NB4 (cell line): ENCODE measurements around the gene BARX1.

ENCODE experiments used
- DNase-seq: peaks from one replicate; pipeline ENCODE4 v3.0.0; 2010; ENCODE audit warnings: low read depth
- H3K4me3 ChIP-seq: one replicate; pipeline ENCODE4 v1.5.1; 2011; ENCODE audit warnings: mild to moderate bottlenecking, low read depth, low read length, moderate library complexity
- CTCF ChIP-seq: IDR thresholded peaks from one replicate; pipeline ENCODE4 v1.5.1; 2012; ENCODE audit warnings: low read depth, low read length
- MAX ChIP-seq: IDR thresholded peaks from 2 replicates; pipeline ENCODE4 v1.6.1; 2011; ENCODE audit warnings: low read depth, low read length
- MYC ChIP-seq: IDR thresholded peaks from 2 replicates; pipeline ENCODE4 v1.6.1; 2011; ENCODE audit warnings: low read depth, low read length
- POLR2A ChIP-seq: IDR thresholded peaks from 2 replicates; pipeline ENCODE4 v1.6.1; 2011; ENCODE audit warnings: mild to moderate bottlenecking; ENCODE audit not compliant: insufficient read length; ENCODE audit errors: extremely low read depth

The BARX1 gene

GRCh38 chr9:93958819-93959682 is 3.9 kb upstream of the BARX1 start:
- no peak for TF ChIP-seq CTCF
- TF ChIP-seq POLR2A = peak; percentile 33
- TF ChIP-seq MYC = peak; percentile 59
- peak; percentile 65 for TF ChIP-seq MAX
- peak overlapping the region; percentile 47 for H3K4me3 ChIP-seq
- DNase-seq = peak; percentile 85

- H3K4me3 ChIP-seq = peak overlapping the region; percentile 47
- TF ChIP-seq POLR2A (no peak), CTCF (no peak), MYC (no peak), MAX (no peak)
- peak; percentile 69 for DNase-seq
Observed at GRCh38 chr9:93958121-93958818, 3.1 kb upstream of the BARX1 start.

GRCh38 chr9:93955981-93956784 is 1.0 kb upstream of the BARX1 start:
- TF ChIP-seq POLR2A (no peak), MYC (no peak), MAX (no peak), CTCF (no peak)
- H3K4me3 ChIP-seq = no peak overlapping the region
- no peak for DNase-seq

- TF ChIP-seq MAX (no peak), CTCF (no peak), POLR2A (no peak), MYC (no peak)
- no peak overlapping the region for H3K4me3 ChIP-seq
- no peak for DNase-seq
Observed at GRCh38 chr9:93954434-93955061, 607 bp downstream of the BARX1 start.
